ENCODE data around the gene MBP.

Gene MBP

DNA sequence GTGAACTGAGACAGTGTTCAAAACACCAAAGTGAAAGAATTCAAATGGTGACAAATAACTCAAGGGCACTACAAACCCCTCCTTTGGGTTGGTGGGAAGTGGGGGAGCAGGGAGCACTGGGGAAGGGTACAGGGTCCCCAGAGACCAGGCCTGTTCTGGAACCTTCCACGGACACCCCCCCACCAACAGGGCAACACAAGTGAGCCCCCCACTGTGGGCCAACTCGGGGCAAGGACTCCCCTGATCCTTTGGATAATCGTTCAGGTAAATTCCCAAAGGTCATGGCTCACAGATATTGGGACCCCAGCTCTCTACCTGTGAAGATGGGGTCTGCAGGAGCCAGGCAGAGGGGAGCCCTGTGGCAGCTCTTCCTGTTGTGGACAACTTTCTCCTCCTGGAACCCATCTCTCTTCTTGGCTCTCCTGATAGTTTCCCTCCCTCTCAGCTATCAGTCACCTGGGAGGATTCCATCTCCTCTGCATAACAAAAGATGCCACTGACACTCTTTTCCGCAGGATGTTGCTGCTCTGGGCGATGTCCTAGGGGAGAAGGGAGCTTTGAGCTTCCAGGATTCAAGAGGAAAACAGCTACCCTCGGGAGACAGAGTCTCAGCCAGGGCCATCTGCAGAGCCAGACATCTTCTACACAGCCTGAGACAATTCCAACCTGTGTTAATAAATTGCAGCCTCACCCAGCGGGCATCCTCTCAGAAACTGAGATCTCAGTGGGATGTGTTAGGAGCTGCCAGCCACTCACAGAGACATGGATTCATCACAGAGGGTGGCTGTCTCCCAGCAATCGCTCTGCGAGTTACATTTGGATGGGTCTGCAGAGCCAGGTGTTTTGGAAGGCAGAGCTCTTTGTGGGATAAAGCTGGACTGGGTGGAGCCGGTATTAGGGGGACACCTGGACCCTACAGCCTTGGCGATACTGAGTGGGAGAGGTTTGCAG, 35.4 kb downstream of the MBP start:
- no peak for DNase-seq

DNA sequence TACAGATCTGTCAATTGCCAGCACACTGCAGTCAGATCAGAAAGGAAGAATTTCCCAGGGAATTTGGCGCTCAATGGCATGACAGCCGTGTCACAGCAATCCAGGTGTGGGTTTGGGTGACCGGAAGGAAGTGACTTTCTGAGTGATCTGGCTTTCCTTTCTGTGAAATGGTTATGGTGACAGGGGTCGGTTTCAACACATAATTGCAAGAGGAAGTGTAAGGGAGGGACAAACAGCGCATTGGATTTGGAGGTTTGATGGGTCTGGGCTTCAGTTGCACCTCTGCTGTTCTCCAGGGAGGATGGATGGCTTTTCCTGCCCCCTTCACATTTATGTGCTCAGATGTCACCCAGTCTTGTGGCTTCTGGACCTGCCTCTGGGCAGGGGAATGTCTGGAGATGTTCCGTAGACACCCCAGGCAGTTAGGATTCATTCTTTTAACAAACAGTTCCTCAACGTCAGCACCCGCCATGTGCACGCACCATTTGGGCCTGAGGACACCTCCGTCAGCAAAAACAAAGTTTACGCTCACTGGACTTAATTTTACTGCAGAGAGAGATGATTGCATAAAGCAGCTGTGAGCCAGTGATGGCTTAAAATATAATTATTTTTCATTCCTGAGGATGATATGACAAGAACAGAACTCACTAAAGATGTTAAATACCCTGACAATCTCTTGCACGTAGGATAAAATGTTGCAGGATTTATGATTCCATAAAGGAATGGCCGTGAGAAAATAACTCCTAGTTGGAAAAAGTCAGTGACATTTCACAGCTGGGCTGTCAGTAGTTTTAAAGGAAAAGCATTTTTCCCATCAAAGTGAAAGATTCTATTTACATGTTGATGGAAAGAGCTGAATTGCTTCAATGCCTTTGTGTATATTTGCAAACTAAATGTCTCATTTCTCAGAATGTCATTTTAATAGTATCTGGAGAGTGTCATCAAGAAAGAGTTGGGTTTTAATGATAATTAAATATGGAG, 36.9 kb downstream of the MBP start:
- DNase-seq, result no peak

DNA sequence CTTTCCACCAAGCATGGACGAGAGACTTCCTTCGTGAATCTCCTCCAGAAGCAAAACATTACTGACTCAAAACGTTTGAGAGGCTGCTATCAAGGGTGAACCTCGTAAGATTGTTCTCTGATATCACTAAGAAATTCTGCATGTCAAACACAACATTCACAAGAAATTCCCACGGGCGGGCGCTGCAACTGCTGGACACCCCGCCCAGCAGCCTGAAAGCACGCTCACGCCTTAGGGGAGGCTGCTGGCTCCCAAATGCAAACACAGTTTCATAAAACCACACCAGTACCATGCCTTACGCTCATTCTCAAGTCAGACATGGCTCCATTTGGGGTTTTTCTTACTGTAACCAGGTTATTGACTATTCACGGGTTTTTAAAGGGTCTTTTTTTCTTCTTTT, 39.0 kb downstream of the MBP start:
- DNase-seq, result no peak

DNA sequence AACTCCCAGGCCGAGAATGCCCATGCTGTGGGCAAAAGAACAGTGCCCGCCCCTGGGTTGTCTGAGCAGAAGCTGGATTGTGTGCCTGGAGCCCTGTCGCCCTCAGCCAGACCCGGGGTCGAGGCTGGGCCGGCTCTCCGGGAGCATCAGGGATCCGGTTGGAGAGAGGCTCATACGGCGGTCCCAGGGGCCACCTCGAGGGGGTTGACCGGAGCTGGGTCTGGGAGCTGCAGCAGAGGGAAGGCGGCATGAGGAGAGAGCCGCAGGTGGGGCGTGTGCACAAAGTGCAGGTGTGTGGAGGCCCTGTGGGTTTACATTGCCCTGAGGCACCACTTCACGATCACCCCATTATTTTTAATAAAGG, 39.5 kb downstream of the MBP start:
- no peak for DNase-seq

DNA sequence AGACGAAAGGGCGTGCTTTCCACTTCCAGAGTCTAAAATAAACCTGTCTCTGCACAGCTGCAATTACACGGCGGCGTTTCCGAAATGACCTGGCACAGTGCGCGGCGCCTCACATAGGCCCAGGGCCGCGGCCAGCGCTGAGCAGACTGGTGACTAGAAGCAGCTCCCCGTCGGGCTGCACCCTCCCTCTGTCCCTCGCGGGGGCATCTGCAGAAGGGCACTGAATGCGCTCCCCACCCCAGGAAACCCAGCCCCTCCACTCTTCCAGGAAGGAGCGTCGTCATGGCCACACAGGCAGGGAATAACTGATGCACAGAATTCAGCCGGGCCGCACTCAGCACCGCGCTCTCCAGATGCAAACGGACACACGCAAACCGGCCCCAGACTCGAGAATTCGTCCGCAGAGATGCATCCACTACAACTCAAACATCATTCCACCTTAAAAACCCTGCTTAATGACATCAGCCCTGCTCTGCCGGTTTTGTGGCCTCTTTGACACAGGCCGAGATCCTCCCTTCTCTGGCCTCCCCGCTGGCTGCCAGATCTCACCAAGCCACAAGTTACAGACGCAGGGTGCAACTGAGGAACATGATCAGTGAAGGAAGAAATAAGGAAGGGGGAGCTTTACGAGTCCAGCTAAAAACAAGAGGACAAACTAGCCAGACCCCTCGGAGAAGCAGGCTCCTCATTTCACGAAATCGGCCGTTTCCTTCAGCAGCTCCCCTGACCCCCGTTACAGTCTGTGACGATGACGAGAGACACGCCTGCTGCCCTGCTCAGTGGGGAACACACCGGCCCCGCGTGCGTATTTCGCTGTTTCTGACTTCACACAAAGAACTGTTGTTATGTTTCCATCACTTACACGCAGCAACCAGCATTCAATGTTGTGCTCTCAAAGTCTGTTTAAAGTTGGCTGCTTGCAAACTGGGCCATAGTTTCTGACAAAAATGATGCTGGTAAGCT, 40.2 kb downstream of the MBP start:
- DNase-seq, result no peak

DNA sequence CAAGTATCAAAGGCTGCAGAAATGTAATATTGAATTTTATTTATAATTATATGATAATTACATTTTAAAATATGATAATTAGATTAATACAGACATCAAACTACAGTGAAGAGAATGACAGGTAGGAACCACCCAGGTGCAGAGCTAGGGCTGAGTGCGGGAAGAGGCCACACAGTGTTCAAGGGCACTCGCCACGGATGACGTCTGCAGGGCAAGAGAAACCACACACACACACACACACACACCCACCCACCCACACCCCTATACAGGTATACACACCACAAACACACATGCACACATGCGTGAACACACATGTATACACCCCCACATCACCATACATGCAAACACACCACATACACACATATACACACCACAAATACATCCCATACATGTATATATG, 41.2 kb downstream of the MBP start:
- no peak for DNase-seq

DNA sequence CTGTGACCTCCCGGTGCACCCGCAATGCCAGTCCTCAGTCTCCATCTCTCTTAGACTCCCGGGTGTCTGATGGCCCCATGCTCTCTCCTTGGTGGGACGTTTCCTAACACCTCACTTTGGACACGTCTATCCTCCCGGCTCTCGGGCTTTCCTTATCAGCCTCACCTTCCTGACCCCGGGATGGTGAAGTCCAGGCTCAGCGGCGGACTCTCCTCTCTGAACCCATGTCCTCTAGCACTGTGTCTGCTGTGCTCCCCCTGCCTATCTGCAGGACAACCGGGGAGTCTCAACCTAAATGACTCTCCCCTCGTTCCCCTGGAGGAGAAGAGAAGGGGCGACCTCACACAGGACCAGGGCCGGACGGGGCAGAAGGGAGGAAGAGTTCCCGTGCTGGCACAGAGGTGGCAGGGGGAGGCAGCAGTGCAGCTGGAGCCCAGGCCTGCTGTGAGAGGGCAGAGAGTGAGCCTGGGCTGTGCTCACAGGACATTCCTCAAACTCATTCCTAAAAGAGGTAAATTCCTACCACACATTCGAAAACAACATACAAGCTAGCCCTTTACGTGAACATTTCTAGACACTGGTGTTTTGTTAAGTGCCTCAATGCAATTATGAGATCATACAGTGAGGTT, 41.9 kb downstream of the MBP start:
- DNase-seq, result no peak

DNA sequence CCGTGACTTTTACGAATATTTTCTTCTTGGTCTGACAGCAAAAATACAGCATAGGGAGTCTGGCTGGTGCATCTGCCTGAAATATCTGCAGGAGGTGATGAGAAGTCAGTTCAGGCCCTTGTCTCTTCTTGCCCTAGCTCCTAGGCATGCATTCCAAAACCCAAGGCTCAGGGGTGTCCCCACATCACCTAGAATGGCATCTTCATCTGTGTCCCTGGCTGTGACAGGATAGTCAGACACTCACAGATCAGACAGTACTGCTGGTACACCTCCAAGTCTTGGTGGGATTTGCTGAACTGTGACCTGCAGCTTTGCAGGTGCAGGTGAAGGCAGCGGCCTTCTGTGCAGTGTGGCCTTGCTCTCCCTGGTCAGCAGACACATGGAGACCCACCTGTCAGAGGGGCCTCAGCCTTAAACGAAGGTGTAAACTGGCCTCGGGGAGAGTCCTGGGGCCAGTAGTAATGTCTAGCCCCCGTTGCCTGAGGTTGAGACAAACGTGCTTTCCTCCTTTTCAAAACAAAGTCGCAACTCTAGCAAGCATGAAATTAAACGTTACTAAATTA, 42.8 kb downstream of the MBP start:
- DNase-seq, result no peak

DNA sequence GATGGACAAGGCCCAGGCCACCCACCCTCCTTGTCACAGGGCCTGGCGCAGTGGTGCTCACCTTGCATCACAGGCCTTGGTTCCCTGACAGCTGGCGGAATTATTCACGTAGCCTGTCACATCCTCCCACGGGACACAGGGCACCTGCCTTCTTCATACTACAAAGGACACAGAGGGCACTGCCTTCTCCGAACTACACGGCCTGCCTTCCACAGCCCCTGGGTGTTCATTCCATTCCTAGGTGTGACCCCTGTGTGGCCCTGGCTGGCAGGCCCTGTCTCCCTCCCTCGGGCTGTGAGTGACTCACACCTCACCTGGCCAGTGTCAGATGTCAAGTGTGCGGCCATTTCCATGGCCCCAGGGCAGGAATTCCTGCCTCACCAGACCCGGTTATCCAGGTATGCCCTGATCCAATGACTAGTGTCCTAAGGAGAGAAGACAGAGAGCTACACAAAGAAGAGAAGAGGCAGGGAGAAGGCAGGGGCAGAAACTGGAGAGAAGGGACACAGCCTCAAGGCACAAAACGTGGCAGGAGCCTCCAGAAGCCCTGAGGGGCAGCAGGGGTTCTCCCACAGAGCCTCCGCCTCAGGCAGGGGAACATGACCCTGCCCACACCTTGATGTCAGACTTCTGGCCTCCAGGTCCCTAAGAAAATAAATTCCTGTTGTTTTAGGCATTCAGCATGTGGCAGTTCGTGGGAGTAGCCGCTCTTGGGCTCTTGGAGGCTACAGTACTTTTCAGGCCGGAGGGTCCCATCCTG, 43.4 kb downstream of the MBP start:
- no peak for DNase-seq

DNA sequence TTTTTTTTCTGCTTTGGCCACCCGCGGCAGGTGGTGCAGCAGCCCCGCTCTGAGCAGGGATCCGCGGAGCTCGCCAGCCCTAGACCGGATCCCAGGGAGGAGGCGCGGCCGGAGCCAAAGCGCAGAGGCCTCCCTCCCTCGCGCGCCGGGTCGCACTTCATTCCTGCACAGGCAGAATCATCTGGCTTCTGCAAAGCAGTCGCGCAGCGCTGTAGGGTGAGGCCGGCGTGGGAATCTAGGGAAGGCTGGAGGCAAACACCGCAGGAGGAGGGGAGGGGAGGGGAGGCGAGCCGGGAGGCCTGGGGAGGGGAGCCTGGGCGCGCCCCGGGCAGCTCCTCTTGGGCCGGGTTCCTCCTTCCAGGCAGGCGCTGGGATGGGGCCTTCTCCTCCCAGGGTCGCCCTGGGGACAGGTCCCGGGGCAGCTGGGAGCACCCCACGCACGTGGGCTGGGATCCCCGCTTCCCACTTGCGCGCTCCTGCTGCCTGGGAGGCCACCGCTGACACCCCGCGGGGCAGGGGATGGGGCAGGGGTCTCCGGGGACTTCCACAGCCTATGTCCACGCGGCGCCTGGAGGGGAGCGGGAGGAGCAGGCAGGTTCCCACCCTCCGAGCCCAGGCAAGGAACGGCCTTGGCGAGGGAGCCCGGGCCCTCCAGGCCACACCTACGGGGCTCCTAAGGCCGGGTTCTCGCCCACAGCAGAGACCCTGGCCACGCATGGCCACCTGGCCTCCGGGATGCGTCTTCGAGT, 45.0 kb downstream of the MBP start:
- DNase-seq, result no peak

DNA sequence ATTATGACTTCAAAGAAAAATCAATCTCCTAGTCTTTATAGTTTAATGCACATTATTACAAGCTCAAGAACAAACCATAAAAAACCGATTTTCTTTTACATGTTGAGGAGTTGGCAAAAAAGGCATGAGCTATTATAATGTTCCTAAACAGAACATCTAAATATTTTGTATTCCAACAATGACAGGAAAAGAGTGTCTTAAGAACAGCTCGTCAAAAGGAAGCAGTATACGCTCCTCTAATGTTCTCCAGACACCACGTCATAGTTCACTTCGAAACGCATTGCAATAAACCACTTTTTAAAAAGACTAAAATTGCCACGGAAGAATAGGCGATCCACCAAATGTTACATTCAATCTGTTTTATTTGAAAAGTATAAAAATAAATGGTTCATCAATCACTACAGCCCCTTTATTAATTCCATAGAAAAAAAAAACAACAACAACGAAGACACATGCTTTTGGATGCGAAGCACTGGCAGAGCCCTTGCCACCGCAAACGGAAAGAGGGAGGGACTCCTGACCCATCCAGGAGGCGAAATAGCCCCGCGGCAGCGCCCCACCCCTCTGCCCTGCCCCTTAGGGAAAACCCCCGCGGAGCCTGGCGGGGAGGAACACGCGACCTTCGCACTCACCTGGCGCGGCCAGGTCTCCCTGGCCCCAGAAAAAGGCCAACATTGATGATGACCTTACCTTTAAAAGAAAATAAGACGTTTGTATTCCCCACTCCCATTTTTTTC, 45.8 kb downstream of the MBP start:
- no peak for DNase-seq

DNA sequence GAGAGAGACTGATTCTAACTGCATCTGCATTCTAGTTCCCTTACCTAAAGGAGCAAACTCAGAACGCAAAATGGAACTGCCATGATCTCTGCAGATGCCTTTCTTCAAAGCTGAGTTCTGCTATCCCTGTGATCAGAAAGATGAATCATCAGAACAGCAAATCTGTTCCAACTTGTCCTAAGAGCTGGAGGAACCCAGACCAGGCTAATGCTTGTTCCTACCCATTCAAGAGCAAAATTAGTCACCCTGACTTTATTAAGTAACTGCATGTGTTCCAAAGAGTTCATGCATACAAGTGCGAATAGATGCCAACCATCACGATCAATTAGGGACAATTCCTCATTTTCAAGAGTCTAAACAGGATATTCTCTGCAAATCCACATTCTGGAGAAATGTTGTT, 46.5 kb downstream of the MBP start:
- no peak for DNase-seq

DNA sequence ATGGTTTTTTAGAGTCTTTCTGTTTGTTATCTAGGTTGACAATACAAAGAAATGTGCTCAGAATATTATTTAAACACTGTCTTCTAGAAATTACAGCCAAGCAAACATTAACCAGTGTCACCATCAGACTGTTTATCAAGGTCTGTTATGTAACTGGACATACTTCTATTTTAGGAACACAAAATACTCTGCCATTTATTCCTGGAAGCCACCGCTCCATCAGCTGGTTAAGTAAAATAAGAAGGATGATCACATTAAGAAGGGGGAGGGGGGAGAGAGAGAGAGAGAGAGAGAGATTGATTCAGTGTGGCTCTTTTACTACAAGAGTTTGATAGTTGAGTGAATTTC, 47.9 kb downstream of the MBP start:
- DNase-seq, result no peak

DNA sequence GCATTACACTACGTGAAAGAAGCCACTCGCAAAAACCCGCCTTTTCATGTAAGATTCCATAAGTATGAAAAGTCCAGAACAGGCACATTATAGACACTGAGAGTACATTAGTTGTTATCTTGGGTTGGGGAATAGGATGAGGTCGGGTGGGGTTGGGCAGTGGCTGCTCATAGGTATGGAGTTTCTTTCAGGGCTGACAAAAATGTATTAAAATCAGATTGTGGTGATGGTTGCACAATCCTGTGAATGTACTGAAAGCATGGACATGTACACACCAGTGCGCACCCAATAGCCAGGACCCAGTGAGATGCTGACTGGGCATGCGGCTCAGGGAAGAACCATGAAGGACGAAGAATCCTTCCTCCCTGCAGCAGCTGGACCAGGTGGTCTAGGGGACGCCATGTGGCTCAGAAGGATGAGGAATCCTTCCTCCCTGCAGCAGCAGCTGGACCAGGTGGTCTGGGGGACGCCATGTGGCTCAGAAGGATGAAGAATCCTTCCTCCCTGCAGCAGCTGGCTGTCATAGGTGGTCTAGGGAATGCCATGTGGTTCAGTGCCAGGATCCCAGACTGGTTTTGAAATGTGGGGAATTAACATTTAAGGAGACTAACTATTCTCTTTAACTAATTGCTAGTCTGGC, 50.1 kb downstream of the MBP start:
- no peak for DNase-seq

DNA sequence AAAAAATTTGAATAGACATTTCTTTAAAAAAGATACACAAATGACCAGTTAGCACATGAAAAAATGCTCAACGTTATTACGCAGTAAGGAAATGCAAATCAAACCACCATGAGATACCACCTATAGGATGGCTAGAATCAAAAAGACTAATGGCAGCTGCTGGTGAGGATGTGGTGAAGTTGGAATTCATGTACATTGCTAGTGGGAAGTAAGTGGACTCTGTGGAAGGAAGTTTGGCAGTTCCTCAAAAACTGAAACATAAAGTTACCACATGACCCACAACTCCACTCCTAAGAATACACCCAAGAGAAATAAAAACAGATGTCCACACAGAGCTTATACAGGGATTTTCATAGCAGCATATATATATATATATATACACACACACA, 51.2 kb downstream of the MBP start:
- no peak for DNase-seq

DNA sequence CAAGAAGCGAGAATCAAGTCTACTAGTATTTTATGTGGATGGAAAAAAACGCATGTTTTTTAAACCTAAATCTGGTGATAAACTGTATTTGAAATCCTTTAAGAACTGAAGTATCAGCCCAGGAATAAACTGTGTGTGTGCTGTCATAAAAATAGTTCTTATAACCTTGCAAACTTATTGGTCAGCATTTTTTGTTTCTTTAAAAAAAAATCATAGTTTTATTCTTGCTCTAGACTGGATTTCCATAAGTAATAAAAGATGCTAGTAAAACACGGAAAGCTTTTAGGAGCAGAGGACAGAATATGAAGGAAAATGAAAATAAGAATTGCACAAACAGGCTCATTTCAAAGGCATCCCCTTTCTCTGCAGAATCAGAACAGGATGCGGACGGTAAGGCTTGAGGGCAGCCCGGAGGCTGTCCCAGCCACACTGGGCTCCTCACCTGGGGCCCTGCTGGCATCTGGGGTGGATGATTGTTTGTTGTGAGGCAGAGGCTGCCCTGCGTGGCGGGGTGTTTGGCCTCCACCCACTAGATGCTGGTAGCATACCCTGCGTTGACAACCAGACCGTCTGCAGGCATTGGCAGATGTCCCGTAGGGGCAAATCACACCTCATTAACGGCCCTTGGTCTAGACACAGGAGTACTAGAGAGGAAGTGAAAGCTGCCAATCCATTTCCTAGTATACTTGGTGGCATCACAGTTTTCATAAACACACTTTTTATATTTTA, 52.5 kb downstream of the MBP start:
- DNase-seq, result no peak

DNA sequence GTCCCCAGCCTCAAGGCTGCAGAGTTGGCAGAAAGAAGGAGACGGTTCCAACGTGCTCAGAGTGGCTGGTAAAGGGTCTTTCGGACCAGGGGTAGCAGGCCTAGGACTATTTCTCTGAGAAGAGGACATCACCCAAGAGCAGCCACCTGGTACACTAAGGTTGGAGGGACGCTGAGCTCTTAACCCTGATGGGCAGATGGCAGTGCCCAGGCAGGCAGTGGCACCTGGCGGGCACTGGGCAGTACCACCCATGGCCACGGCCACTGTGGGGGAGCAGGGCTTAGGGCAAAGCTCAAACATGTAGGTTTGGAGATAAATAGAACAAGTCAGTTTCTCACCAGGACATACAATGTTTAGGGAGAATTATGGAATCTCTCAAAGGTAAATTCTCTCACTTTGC, 53.5 kb downstream of the MBP start:
- no peak for DNase-seq

DNA sequence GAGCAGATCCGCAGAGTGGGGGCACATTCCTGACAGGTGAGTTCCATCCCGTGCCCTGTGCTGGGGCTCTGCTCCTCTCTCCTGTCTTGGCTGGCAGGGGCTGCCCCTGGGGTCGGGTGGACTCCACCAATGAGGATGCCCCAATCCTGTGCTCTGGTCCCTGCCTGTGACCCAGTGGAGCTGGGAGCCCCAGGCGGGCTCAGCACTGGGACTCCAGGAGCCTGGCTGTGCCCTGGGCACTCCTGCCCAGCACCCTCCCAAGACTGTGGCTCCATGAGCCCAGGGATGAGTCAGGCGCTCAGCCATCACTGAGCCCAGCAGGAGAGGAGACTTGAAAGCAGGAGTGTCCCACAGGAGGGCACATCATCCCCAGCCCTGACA, 53.9 kb downstream of the MBP start:
- DNase-seq, result no peak

Data from activated CD4-positive, alpha-beta T cell treated with anti-CD3 and anti-CD28 coated beads for 1 hour (primary cell).